GM23338 (cell line): ENCODE measurements around the gene DOK7. TPM values are rescaled to one million over a fixed set of nuclear protein-coding genes. Genes with fewer than 3 reads are reported as not detected.

Experiments
- CTCF ChIP-seq, 2 experiments: fragments of 200-600 bp in 1 of 2; sonication (generic) in 1 of 2; conservative IDR thresholded peaks; 2 replicates each; pipeline versions ENCODE4 v1.5.1 to v1.6.1; 2016 to 2017; ENCODE audit warnings: antibody characterized with exemption in 2 of 2, low read depth in 2 of 2, mild to moderate bottlenecking in 2 of 2, moderate library complexity in 1 of 2
- ETS1 ChIP-seq: IDR thresholded peaks from 2 replicates; pipeline ENCODE4 v1.6.1; 2016; ENCODE audit warnings: antibody characterized with exemption
- NANOG ChIP-seq: IDR thresholded peaks from 2 replicates; pipeline ENCODE4 v1.6.1; 2016; ENCODE audit warnings: antibody characterized with exemption, borderline replicate concordance
- STAT1 ChIP-seq: IDR thresholded peaks from one replicate; pipeline ENCODE4 v1.6.1; 2016; ENCODE audit warnings: antibody characterized with exemption; ENCODE audit not compliant: unreplicated experiment
- ZNF462 ChIP-seq: fragments of 250-450 bp; sonication (Bioruptor Pico); IDR thresholded peaks from 2 replicates; pipeline ENCODE4 v1.5.0; 2020; ENCODE audit warnings: mild to moderate bottlenecking, moderate library complexity
- polyA plus RNA-seq: library from polyadenylated mRNA; unstranded; fragments of >200 nt; fragmentation: Nextera tagmentation; extraction: Ambion mirVana; gene quantifications from 2 replicates; pipeline ENCODE4 v1.2.1, GENCODE V29; 2016
- total RNA-seq: library from RNA; depleted of rRNA; stranded (reverse); fragments of >200 nt; shearing (Covaris generic); gene quantifications from 2 replicates; pipeline ENCODE4 v1.2.3, GENCODE V29; 2014

Gene DOK7
- total and polyA plus RNA-seq, 2 experiments from 2014 or later = 0.34 to 0.52 TPM

- TF ChIP-seq ZNF462 (CRISPR knock-in tag) (no peak), NANOG (no peak), STAT1 (no peak), ETS1 (no peak), CTCF (conservative IDR thresholded peaks at IDR 0.05; ENCODE audit: low read depth in 2 of 2) (no peak)
Observed at GRCh38 chr4:3527101-3527913, 64.2 kb downstream of the DOK7 start (continued).
